IPS DF 6.9 (cell line): ENCODE data around the gene EXOC6B.

Experiments
- DNase-seq: peaks from one replicate; pipeline ENCODE4 v3.0.0-alpha.2; 2013; ENCODE audit warnings: low read depth, low spot score
- H3K27ac ChIP-seq: one replicate; pipeline ENCODE4 v1.5.1; 2013; ENCODE audit warnings: low read length, control low read depth
- H3K27me3 ChIP-seq: 2 replicates; pipeline ENCODE4 v1.6.1; 2013; ENCODE audit warnings: mild to moderate bottlenecking, low read length; ENCODE audit not compliant: control insufficient read depth, insufficient read depth
- H3K36me3 ChIP-seq: 2 replicates; pipeline ENCODE4 v1.6.1; 2013; ENCODE audit warnings: low read length; ENCODE audit not compliant: control insufficient read depth, insufficient read depth
- H3K4me1 ChIP-seq: 2 replicates; pipeline ENCODE4 v1.6.1; 2013; ENCODE audit warnings: low read length; ENCODE audit not compliant: control insufficient read depth, insufficient read depth
- H3K4me3 ChIP-seq: 2 replicates; pipeline ENCODE4 v1.5.1; 2013; ENCODE audit warnings: mild to moderate bottlenecking, low read length
- H3K9me3 ChIP-seq: 2 replicates; pipeline ENCODE4 v1.6.1; 2013; ENCODE audit warnings: low read length, inconsistent platforms; ENCODE audit not compliant: control insufficient read depth, insufficient read depth
- WGBS: extraction: QIAGEN DNeasy Blood & Tissue Kit; methylation state at CpG from one replicate; pipeline ENCODE4 v1.1.7; 2013; ENCODE audit warnings: mixed read lengths, missing lambda C conversion rate; ENCODE audit not compliant: insufficient read length, insufficient coverage; 5-methylcytosine and 5-hydroxymethylcytosine counted together

EXOC6B gene

DNA sequence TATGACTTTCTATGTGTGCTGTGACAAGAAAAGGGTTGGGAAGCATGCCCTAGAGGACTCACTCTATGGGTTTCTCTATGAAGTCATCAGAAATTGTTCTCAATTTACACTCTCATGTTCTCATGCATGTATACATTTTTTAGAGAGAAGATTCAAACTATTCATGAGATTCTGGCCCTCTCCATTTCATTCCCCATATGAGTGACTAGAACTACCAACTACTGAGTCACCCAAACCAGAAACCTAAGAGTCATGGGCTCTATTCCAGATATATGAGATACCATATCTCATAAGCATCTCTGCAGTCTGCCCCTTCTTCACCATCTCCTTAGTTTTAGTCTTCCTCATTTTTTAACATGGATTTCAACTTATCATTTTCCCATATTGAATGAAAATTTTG lies 87.7 kb downstream of the EXOC6B start:
- H3K4me1 ChIP-seq: no peaks in the 10 kb centered on the region
- DNase-seq: no peak
- no peak overlapping the region for H3K4me3 ChIP-seq
- no peak overlapping the region for H3K27ac ChIP-seq
- H3K36me3 ChIP-seq: no peaks in the 10 kb centered on the region
- H3K9me3 ChIP-seq: no peaks in the 10 kb centered on the region
- no peaks in the 10 kb centered on the region for H3K27me3 ChIP-seq

DNA sequence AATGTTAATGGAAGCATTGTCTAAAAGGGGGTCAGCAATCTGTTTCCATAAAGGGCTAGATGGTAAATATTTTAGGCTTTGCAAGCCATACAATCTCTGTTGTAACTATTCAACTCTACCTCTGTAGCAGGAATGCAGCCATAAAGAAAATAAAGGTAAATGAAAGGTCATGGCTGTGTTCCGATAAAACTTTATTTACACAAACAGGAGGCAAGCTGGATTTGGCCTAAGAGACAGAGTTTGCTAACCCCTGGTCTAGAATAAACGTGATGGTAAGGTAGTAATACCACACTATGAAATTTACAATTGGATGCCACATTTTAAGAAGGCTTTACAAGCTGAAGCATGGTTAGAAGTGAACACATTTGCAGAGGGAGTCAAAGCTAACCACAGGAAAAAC lies 91.4 kb downstream of the EXOC6B start:
- H3K36me3 ChIP-seq: no peaks in the 10 kb centered on the region
- H3K9me3 ChIP-seq: no peaks in the 10 kb centered on the region
- no peaks in the 10 kb centered on the region for H3K4me1 ChIP-seq
- no peaks in the 10 kb centered on the region for H3K27me3 ChIP-seq
- H3K4me3 ChIP-seq: no peak overlapping the region
- H3K27ac ChIP-seq: no peak overlapping the region
- WGBS: no CpG with 5 or more reads among the region's 2 CpGs
- no peak for DNase-seq

DNA sequence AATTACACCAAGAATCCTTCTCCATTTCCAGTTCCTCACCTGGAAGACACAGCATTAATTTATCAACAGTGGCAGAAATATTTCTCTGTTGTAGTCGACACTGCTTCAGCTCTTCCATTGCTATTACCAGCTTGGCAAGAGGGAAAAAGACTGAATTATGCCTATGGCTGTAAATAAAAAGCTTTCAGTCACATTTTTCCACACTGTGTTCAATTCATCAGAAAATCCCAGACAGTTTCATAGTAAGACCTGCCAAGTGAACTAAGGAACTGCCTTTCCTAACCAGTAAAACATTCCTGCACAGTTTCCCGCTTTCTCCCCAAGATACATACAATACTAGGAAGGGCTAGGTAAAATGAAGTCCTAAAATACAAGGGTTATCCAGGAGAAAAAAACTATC lies 94.7 kb downstream of the EXOC6B start:
- no CpG with 5 or more reads among the region's 2 CpGs for WGBS

DNA sequence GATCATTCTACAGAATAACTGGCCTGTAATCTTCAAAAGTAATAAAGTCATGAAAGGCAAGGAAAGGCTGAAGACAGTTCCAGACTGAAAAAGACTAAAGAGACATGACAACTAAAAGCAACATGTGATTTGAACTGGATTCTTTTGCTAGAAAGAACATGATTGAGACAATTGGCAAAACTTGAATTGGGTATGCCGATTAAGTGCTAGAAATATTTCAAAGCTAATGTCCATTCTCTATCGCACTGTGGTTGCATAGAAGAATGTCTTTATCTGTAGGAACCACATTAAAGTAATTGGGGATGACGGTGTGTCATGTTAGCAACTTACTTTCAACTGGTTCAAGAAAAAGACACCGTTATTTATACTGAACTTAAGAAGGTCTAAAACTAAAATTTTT lies 98.5 kb downstream of the EXOC6B start:
- Histone ChIP-seq H3K9me3 (no peaks in the 10 kb centered on the region), H3K27me3 (no peaks in the 10 kb centered on the region), H3K36me3 (no peaks in the 10 kb centered on the region), H3K4me3 (no peak overlapping the region), H3K27ac (no peak overlapping the region), H3K4me1 (no peaks in the 10 kb centered on the region)
- DNase-seq: no peak
- no CpG with 5 or more reads among the region's 4 CpGs for WGBS

More for the DNA sequence above, 94.7 kb downstream of the EXOC6B start:
- no peak overlapping the region for H3K4me3 ChIP-seq
- H3K9me3 ChIP-seq: no peaks in the 10 kb centered on the region
- H3K27me3 ChIP-seq: no peaks in the 10 kb centered on the region
- no peaks in the 10 kb centered on the region for H3K4me1 ChIP-seq
- H3K36me3 ChIP-seq: no peaks in the 10 kb centered on the region
- H3K27ac ChIP-seq: no peak overlapping the region
- DNase-seq: no peak

DNA sequence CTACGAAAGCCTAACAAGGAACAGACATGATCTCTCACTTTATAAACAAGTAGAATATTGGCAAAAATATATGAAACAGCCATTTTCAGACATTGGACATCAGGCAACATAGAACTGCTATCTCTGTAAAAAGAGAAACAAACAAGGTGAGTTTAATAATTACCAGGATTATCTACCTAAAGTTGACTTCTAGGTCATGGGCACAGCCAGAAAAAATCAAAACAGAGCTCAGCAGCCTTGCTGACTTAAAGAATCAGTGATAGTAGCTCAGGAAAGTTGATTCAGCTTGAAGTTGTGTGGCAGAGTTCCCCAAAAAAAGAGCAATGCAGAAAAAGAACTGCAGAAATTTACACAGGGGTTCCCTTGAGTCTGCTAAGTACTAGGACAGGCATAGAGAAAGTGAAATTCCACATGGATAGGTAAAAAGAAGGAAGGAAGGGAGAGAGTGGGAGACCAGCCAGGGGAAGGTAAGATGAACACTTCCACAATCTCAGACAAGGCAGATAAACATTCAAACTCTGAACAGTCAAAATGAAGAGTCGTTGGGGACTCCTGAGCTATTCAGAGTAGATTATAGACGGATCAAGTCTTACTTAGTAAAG lies 102.0 kb downstream of the EXOC6B start:
- Histone ChIP-seq H3K36me3 (no peaks in the 10 kb centered on the region), H3K9me3 (no peaks in the 10 kb centered on the region), H3K4me1 (no peaks in the 10 kb centered on the region), H3K27ac (no peak overlapping the region), H3K4me3 (no peak overlapping the region), H3K27me3 (no peaks in the 10 kb centered on the region)
- WGBS: no CpG with 5 or more reads among the region's 3 CpGs
- DNase-seq: no peak

DNA sequence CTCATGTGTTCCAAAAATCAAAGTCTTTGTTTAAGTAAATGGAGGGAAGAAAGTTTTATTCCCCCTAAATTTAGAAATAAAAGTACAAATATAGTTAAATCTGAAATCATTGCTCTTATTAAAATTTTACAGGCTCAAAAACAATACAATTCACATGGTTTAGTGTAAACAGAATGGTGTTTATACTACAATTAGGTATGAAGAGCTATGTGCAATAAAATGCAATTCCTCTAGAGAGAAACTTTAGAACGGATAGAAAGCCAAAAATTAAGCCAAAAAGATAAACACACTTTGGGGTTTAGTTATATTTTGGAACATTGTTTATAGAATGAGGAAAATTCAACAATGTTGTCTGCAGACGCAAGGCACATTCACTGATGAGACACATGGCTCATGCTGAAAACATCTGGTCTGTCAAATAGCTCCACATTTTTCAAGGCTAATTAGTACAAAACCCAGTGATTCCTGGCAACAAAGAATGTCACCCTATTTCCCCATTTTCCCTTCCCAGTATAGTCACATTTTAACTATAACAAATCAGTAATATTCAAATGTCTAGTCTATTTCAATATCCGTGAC lies 103.3 kb downstream of the EXOC6B start:
- Histone ChIP-seq H3K27me3 (no peaks in the 10 kb centered on the region), H3K4me3 (no peak overlapping the region), H3K9me3 (no peaks in the 10 kb centered on the region), H3K27ac (no peak overlapping the region), H3K36me3 (no peaks in the 10 kb centered on the region), H3K4me1 (no peaks in the 10 kb centered on the region)
- DNase-seq: no peak
- WGBS: no CpG with 5 or more reads among the region's 3 CpGs

DNA sequence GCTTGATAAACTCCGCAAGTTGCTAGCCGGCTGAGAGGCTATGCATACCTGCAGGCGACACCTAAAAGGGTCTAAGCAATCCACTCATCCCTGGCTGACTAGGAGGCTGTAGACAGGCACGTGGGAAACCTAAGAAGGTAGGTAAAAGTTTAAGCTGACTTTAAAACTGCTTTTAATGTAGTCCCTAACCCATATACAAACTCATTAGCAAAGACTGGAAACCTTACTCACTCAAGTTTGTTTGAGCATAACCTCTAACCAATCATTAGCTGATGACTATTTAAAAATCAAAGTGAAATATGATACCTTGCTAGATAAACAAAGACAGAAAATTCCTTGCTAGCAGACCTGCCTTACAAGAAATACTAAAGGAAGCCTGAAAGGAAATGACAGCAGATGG lies 106.4 kb downstream of the EXOC6B start:
- Histone ChIP-seq H3K27ac (no peak overlapping the region), H3K4me1 (no peaks in the 10 kb centered on the region), H3K36me3 (no peaks in the 10 kb centered on the region), H3K4me3 (no peak overlapping the region), H3K9me3 (no peaks in the 10 kb centered on the region), H3K27me3 (no peaks in the 10 kb centered on the region)
- DNase-seq: no peak
- WGBS: no CpG with 5 or more reads among the region's 4 CpGs

DNA sequence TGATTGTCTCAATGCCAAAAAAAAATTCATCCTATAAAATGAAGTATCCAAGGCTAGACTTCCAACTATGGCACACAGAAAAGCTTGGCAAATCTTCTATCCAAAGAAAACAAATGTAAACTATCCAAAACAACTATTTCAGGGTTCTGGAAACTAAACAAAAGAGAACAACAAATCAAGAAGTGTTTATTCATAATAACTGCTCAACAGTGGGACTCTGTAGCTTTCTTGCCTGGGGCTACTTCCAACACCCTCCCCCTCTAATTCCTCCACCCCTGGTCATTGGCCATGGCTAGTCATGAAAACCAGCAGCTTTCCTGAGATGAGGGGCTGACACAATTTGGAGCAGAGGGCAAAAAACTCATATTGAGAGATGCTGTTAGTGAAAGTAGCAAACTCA lies 107.0 kb downstream of the EXOC6B start:
- Histone ChIP-seq H3K27me3 (no peaks in the 10 kb centered on the region), H3K4me1 (no peaks in the 10 kb centered on the region), H3K9me3 (no peaks in the 10 kb centered on the region), H3K36me3 (no peaks in the 10 kb centered on the region), H3K4me3 (no peak overlapping the region), H3K27ac (no peak overlapping the region)
- DNase-seq: no peak

DNA sequence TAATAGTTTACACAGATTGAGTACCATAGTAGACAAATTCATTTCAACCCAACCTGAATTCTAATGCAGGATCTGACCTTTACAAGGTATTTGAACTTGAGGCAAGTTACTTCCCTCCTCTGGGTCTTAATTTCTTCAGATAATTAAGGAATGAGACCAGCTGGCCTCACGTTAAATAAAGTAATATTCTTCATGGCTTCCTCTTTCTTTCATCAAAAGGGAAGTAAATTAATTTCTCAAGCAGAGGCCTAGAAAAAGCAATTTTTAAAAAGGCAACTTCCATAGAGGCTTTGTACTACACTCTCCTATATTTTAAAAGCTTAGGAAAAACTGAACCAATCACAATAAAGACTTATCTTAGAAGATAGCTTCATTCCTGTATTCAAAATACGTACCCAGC lies 109.2 kb downstream of the EXOC6B start:
- WGBS: no CpG with 5 or more reads among the region's 2 CpGs
- no peaks in the 10 kb centered on the region; the same call in 1 of the 2 replicates for H3K27me3 ChIP-seq
- H3K9me3 ChIP-seq: no peaks in the 10 kb centered on the region
- DNase-seq: no peak
- no peak overlapping the region for H3K27ac ChIP-seq
- no peaks in the 10 kb centered on the region for H3K4me1 ChIP-seq
- H3K36me3 ChIP-seq: no peaks in the 10 kb centered on the region
- H3K4me3 ChIP-seq: no peak overlapping the region

DNA sequence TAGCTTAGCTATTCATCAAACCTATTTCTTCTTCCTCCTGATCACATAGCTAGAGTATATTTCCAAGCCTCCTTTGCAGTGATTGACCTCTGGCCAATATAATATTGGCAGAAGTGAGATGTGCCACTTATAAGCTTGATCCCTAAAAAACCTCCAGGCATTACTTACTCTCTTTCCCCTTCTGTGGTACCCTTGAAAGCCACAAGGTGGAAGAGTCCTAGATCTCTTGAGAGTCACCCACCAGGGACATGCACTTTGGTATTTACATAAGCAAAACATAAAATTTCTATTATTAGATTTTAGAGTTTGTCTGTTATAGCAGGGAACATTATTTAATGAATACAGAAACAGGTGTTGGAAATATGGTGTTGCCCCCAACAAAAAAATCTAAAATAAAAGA lies 112.0 kb downstream of the EXOC6B start:
- H3K27me3 ChIP-seq: no peaks in the 10 kb centered on the region; the same call in 1 of the 2 replicates
- H3K4me1 ChIP-seq: no peaks in the 10 kb centered on the region
- no peak overlapping the region for H3K27ac ChIP-seq
- H3K36me3 ChIP-seq: no peaks in the 10 kb centered on the region
- DNase-seq: no peak
- H3K4me3 ChIP-seq: no peak overlapping the region
- H3K9me3 ChIP-seq: no peaks in the 10 kb centered on the region

DNA sequence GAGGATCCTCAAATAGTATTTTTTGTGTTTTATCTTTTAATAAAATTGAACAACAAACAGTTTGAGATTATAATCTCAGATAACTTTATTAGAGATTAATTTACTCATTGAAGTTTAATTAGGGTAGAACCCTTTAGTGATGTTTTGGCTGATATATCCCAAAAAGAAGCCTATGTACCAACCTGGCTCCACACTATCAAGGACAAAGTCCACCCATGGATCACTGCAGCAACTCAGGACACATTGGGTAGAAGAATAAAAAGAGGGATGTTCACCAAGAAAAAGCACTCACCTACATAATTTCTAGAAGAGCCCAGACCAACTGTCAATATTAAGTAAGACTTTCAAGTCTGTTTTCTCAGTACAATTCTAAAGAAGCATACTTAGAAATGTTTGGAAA lies 112.9 kb downstream of the EXOC6B start:
- Histone ChIP-seq H3K36me3 (no peaks in the 10 kb centered on the region), H3K4me3 (no peak overlapping the region), H3K27ac (no peak overlapping the region), H3K9me3 (no peaks in the 10 kb centered on the region), H3K27me3 (no peaks in the 10 kb centered on the region; the same call in 1 of the 2 replicates), H3K4me1 (no peaks in the 10 kb centered on the region)
- DNase-seq: no peak
